Mesodermal cell (in vitro differentiated cells): ENCODE data around the gene ISG20L2. TPM values are rescaled to one million over a fixed set of nuclear protein-coding genes. Genes with fewer than 3 reads are reported as not detected.

ENCODE experiments used
- H3K27ac ChIP-seq: 2 replicates; pipeline ENCODE4 v1.7.0; 2013; ENCODE audit warnings: mild to moderate bottlenecking, low read depth, low read length, moderate library complexity; ENCODE audit not compliant: severe bottlenecking
- H3K36me3 ChIP-seq: 2 replicates; pipeline ENCODE4 v1.7.1; 2013; ENCODE audit warnings: mild to moderate bottlenecking, low read length, moderate library complexity; ENCODE audit not compliant: control insufficient read depth, insufficient read depth
- H3K4me1 ChIP-seq: one replicate; pipeline ENCODE4 v1.7.1; 2013; ENCODE audit warnings: mild to moderate bottlenecking, low read length; ENCODE audit not compliant: insufficient read depth, control insufficient read depth, poor library complexity, severe bottlenecking
- H3K4me3 ChIP-seq: 2 replicates; pipeline ENCODE4 v1.7.0; 2013; ENCODE audit warnings: low read length, control low read depth, mild to moderate bottlenecking; ENCODE audit not compliant: insufficient read depth, poor library complexity, severe bottlenecking; ENCODE audit errors: extremely low read depth
- H3K9me3 ChIP-seq: 2 replicates; pipeline ENCODE4 v1.7.1; 2013; ENCODE audit warnings: mild to moderate bottlenecking, low read length, moderate library complexity; ENCODE audit not compliant: control insufficient read depth
- WGBS, 2 experiments: methylation state at CpG; one replicate each; pipeline ENCODE4 v1.1.5; 2013; ENCODE audit warnings: missing lambda C conversion rate in 2 of 2; ENCODE audit not compliant: insufficient coverage in 2 of 2; 5-methylcytosine and 5-hydroxymethylcytosine counted together
- polyA plus RNA-seq, 2 experiments: library from polyadenylated mRNA; stranded (reverse); fragments of 50-300 nt; gene quantifications; one replicate each; pipeline ENCODE4 v1.2.3, GENCODE V29; 2013

The ISG20L2 gene
- polyA plus RNA-seq (2013, experiment 1 of 2), result 31.7 TPM
- 24.1 TPM for polyA plus RNA-seq (2013, experiment 2 of 2)

DNA sequence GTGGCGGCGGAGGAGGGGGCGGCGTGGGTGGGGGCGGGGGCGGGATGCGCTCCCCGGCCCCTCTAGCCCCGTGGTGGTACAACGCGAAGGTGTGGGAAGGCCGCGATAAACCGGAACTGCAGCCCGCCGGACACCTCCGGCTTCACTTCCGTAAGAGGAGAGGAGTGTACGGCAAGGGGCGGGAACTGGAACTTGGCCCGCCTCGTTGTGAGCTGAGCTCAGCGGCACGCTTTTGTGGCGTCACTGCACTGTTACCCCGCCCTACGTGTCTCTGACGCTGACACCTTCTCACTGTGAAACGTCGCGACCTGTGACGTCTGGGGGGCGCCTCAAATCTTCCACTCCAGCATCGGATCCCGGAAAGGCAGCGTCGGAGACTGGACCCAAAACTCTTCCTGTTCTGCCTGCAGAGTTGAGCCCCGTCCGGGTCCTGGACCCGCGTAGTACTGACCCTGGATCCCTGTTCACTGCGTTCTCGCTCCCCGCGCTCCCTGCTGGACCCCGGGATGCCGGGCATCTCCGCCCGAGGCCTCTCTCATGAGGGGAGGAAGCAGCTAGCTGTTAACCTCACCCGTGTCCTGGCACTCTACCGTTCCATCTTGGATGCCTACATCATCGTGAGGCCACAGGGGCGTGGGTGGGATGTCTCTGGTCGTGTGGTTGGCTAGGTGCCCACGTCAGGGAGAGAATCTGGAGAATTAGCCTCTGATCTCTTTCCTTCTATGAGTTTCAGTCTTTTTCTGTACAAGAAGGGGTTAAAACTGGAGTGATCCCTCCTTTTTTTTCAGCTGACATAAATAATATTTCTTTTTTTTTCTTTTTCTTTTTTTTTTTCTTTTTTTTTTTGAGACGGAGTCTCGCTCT lies at the start of gene ISG20L2:
Gene ISG20L2 (minus strand): TSS at position 168 of the 864 bp plus-strand sequence. CDS start 1,114 bp downstream, outside the sequence.
- WGBS, 2 experiments, result 1 to 5% methylated on average over 37 to 40 of the region's 57 CpGs
- Histone ChIP-seq H3K27ac (peak within 1 kb of the TSS; percentile 93), H3K9me3 (no peaks in the 10 kb centered on the region), H3K4me1 (peaks cover 24% of the 10 kb centered on the region), H3K36me3 (peaks cover 36% of the 10 kb centered on the region), H3K4me3 (peak within 1 kb of the TSS; percentile 86)

GRCh38 chr1:156777573-156777972 lies 49.0 kb upstream of the ISG20L2 start:
- no peaks in the 10 kb centered on the region for H3K9me3 ChIP-seq
- H3K36me3 ChIP-seq, result peaks cover 40% of the 10 kb centered on the region
- H3K4me3 ChIP-seq, result no peak overlapping the region
- H3K4me1 ChIP-seq, result peaks cover 18% of the 10 kb centered on the region
- 80 to 86% methylated on average over 1 of the region's 1 CpG for WGBS, 2 experiments
- H3K27ac ChIP-seq, result no peak overlapping the region

GRCh38 chr1:156776942-156777341 lies 48.4 kb upstream of the ISG20L2 start:
- peaks cover 33% of the 10 kb centered on the region for H3K36me3 ChIP-seq
- H3K4me3 ChIP-seq, result no peak overlapping the region
- H3K27ac ChIP-seq, result peak overlapping the region; percentile 23
- no peaks in the 10 kb centered on the region for H3K9me3 ChIP-seq
- 70 to 78% methylated on average over 1 of the region's 4 CpGs for WGBS, 2 experiments
- H3K4me1 ChIP-seq, result peaks cover 23% of the 10 kb centered on the region

GRCh38 chr1:156775799-156776198 lies 47.2 kb upstream of the ISG20L2 start:
- Histone ChIP-seq H3K4me3 (no peak overlapping the region), H3K27ac (no peak overlapping the region), H3K36me3 (peaks cover 32% of the 10 kb centered on the region), H3K4me1 (peaks cover 24% of the 10 kb centered on the region), H3K9me3 (no peaks in the 10 kb centered on the region)
- WGBS, 2 experiments, result 92 to 100% methylated on average over 2 to 4 of the region's 5 CpGs

DNA sequence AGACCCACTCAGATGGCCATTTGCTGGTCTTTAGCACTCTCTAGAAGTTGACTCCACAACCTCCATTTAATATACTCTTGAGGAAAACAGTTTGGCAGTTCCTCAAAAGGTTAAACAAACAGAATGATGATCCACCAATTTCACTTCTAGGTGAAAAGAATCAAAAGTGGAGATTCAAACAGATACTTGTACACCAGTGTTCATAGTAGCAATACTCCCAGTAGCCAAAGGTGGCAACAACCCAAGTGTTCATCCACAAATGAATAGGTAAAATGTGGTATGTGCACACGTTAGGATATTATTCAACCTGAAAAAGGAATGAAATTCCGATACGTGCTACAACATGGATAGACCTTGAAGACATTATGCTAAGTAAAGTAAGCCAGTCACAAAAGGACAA lies 45.0 kb upstream of the ISG20L2 start:
- Histone ChIP-seq H3K27ac (peak overlapping the region; percentile 88), H3K36me3 (peaks cover 46% of the 10 kb centered on the region), H3K9me3 (no peaks in the 10 kb centered on the region), H3K4me3 (no peak overlapping the region), H3K4me1 (peaks cover 22% of the 10 kb centered on the region)
- 93 to 100% methylated on average over 3 of the region's 3 CpGs for WGBS, 2 experiments

GRCh38 chr1:156772728-156773497 lies 44.3 kb upstream of the ISG20L2 start:
- WGBS, 2 experiments, result 59 to 70% methylated on average over 8 to 9 of the region's 9 CpGs
- peak overlapping the region; percentile 88 for H3K27ac ChIP-seq
- no peak overlapping the region for H3K4me3 ChIP-seq
- peaks cover 22% of the 10 kb centered on the region for H3K4me1 ChIP-seq
- peaks cover 46% of the 10 kb centered on the region for H3K36me3 ChIP-seq
- H3K9me3 ChIP-seq, result no peaks in the 10 kb centered on the region

- no peak overlapping the region for H3K4me3 ChIP-seq
Observed at GRCh38 chr1:156772222-156772621, 43.7 kb upstream of the ISG20L2 start.

GRCh38 chr1:156768610-156769295 lies 40.2 kb upstream of the ISG20L2 start:
- H3K27ac ChIP-seq, result no peak overlapping the region
- WGBS, 2 experiments, result 41 to 45% methylated on average over 6 of the region's 8 CpGs
- no peaks in the 10 kb centered on the region for H3K9me3 ChIP-seq
- H3K36me3 ChIP-seq, result peaks cover 30% of the 10 kb centered on the region
- H3K4me1 ChIP-seq, result peaks cover 28% of the 10 kb centered on the region
- peak overlapping the region; percentile 88 for H3K4me3 ChIP-seq

More at GRCh38 chr1:156772222-156772621, 43.7 kb upstream of the ISG20L2 start:
- Histone ChIP-seq H3K27ac (peak overlapping the region; percentile 88), H3K9me3 (no peaks in the 10 kb centered on the region), H3K36me3 (peaks cover 40% of the 10 kb centered on the region), H3K4me1 (peaks cover 22% of the 10 kb centered on the region)
- WGBS, 2 experiments, result no CpG with 5 or more reads among the region's 3 CpGs

DNA sequence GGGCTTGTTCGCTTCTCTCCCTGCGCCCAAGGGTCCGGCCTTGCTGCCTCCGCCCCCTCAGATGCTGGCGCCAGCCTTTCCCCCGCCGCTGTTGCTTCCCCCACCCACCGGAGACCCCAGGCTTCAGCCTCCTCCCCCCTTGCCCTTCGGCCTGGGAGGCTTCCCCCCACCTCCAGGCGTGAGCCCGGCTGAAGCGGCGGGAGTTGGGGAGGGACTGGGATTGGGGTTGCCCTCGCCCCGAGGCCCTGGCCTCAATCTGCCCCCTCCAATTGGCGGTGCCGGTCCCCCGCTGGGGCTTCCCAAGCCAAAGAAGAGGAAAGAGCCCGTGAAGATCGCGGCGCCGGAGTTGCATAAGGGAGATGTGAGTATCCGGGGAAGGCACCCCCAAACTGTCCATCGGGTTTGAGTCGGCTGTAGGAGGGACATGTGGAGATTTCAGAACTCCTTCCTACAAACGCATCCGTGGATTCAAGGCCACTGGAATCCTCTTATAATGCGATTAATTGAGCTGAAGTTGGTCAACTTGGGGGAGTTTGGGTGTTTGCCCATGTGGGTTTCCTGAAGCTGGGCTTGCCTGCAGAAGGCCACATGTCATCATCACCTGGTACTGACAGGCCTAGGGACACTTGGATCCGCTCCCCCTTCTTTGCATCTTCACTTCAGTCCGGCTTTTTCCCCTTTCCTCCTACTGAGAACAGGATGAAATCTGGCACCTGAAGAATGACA lies 39.5 kb upstream of the ISG20L2 start:
- Histone ChIP-seq H3K4me1 (peaks cover 23% of the 10 kb centered on the region), H3K9me3 (no peaks in the 10 kb centered on the region), H3K4me3 (peak overlapping the region; percentile 88), H3K27ac (peak overlapping the region; percentile 67), H3K36me3 (peaks cover 26% of the 10 kb centered on the region)
- WGBS, 2 experiments, result 0 to 1% methylated on average over 16 to 20 of the region's 31 CpGs
